WTC11 (cell line): ENCODE data around the gene MAP1B. TPM values are rescaled to one million over a fixed set of nuclear protein-coding genes. Genes with fewer than 3 reads are reported as not detected.

Experiments used
- ATAC-seq: fragments of 200-7000 bp; cut with Tn5 transposase; 2 replicates; pipeline ENCODE4 v1.10.0; 2021; ENCODE audit warnings: mild to moderate bottlenecking, moderate library complexity
- CTCF ChIA-PET: fragments of 300-600 bp; sonication (Branson Sonifier 250); formaldehyde crosslinking; loops from one replicate; lab custom pipeline; 2021; ENCODE audit warnings: antibody characterized with exemption; lab: Charles Lee
- POLR2A ChIA-PET: fragments of 350-600 bp; sonication (Branson Sonifier 250); formaldehyde crosslinking; loops from one replicate; lab custom pipeline; 2021; ENCODE audit warnings: antibody characterized with exemption; lab: Charles Lee
- DNase-seq: peaks from one replicate; pipeline ENCODE4 v3.0.0; 2021; ENCODE audit warnings: low spot score
- H3K27ac Mint-ChIP-seq: 2 replicates; pipeline ENCODE4 v1.8.0; 2021; ENCODE audit warnings: mixed read lengths
- H3K27me3 Mint-ChIP-seq: 2 replicates; pipeline ENCODE4 v1.8.0; 2021; ENCODE audit warnings: low read depth, mild to moderate bottlenecking, moderate library complexity, mixed read lengths
- H3K36me3 Mint-ChIP-seq: 2 replicates; pipeline ENCODE4 v1.8.0; 2021; ENCODE audit warnings: mixed read lengths
- H3K4me1 Mint-ChIP-seq: 2 replicates; pipeline ENCODE4 v1.8.0; 2022; ENCODE audit warnings: mixed read lengths
- H3K4me3 Mint-ChIP-seq: 2 replicates; pipeline ENCODE4 v1.8.0; 2021; ENCODE audit warnings: mild to moderate bottlenecking, moderate library complexity, mixed read lengths
- H3K9me3 Mint-ChIP-seq: 2 replicates; pipeline ENCODE4 v1.8.0; 2021; ENCODE audit warnings: mixed read lengths
- AR ChIP-seq: fragments of 250-450 bp; sonication (Bioruptor Pico); IDR thresholded peaks from 2 replicates; pipeline ENCODE4 v1.9.0; 2021; ENCODE audit warnings: mild to moderate bottlenecking
- CTCF ChIP-seq: fragments of 200-600 bp; IDR thresholded peaks from 2 replicates; pipeline ENCODE4 v1.8.0; 2022; ENCODE audit warnings: antibody characterized with exemption
- ELF4 ChIP-seq: sonication (generic); formaldehyde crosslinking; IDR thresholded peaks from 2 replicates; pipeline ENCODE4 v1.8.1; 2022; ENCODE audit warnings: low read depth, mild to moderate bottlenecking, moderate library complexity, missing genetic modification reagents
- MLX ChIP-seq: sonication (generic); formaldehyde crosslinking; IDR thresholded peaks from 2 replicates; pipeline ENCODE4 v1.8.1; 2023; ENCODE audit warnings: mild to moderate bottlenecking, missing genetic modification reagents, moderate library complexity
- NFE2L1 ChIP-seq: sonication (generic); formaldehyde crosslinking; IDR thresholded peaks from 2 replicates; pipeline ENCODE4 v1.8.1; 2023; ENCODE audit warnings: missing genetic modification reagents
- NR2C2 ChIP-seq: sonication (generic); formaldehyde crosslinking; IDR thresholded peaks from 2 replicates; pipeline ENCODE4 v1.8.0; 2022; ENCODE audit warnings: mild to moderate bottlenecking, missing genetic modification reagents
- RORB ChIP-seq: fragments of 250-450 bp; sonication (Bioruptor Pico); IDR thresholded peaks from 2 replicates; pipeline ENCODE4 v1.9.0; 2021; ENCODE audit warnings: mild to moderate bottlenecking
- STAT6 ChIP-seq: sonication (generic); formaldehyde crosslinking; conservative IDR thresholded peaks from 2 replicates; pipeline ENCODE4 v1.8.1; 2023; ENCODE audit warnings: mild to moderate bottlenecking, low read depth, missing genetic modification reagents, moderate library complexity
- TCF7 ChIP-seq: sonication (generic); formaldehyde crosslinking; IDR thresholded peaks from 2 replicates; pipeline ENCODE4 v1.8.0; 2022; ENCODE audit warnings: mild to moderate bottlenecking, low read depth, missing genetic modification reagents, moderate library complexity
- TEAD4 ChIP-seq: sonication (generic); formaldehyde crosslinking; IDR thresholded peaks from 2 replicates; pipeline ENCODE4 v1.8.0; 2022; ENCODE audit warnings: mild to moderate bottlenecking, missing genetic modification reagents
- ZNF281 ChIP-seq: sonication (generic); formaldehyde crosslinking; IDR thresholded peaks from 2 replicates; pipeline ENCODE4 v1.8.0; 2023; ENCODE audit warnings: mild to moderate bottlenecking, missing genetic modification reagents
- total RNA-seq: library from RNA; stranded (reverse); gene quantifications from 3 replicates; pipeline ENCODE4 v1.2.3, GENCODE V29; 2021

Gene MAP1B
- total RNA-seq, 1 experiment from 2014 or later = 95.0 TPM

GRCh38 chr5:72185496-72186329, 78.4 kb downstream of the MAP1B start (continued):
- no peak for TF ChIP-seq STAT6 (CRISPR knock-in tag)

- DNase-seq (no peak), ATAC-seq (no peak)
- H3K4me3 Mint-ChIP-seq = no peak overlapping the region
- CTCF ChIA-PET = interaction anchor here (1.1 kb wide), 1 partner anchor 19 kb away, joined by 3 read pairs; no protein-coding TSS in a partner anchor
- H3K27me3 Mint-ChIP-seq = no peaks in the 10 kb centered on the region
- no peak for TF ChIP-seq ELF4
- POLR2A ChIA-PET = no interaction called here
- H3K4me1 Mint-ChIP-seq = peaks cover 17% of the 10 kb centered on the region
- H3K36me3 Mint-ChIP-seq = peaks cover 24% of the 10 kb centered on the region
- no peak overlapping the region for H3K27ac Mint-ChIP-seq
- H3K9me3 Mint-ChIP-seq = no peaks in the 10 kb centered on the region
Measured at GRCh38 chr5:72187388-72188075, 80.3 kb downstream of the MAP1B start.

- Mint-ChIP-seq H3K36me3 (peaks cover 24% of the 10 kb centered on the region), H3K4me1 (peaks cover 11% of the 10 kb centered on the region), H3K9me3 (no peaks in the 10 kb centered on the region), H3K4me3 (no peak overlapping the region), H3K27ac (no peak overlapping the region), H3K27me3 (no peaks in the 10 kb centered on the region)
- ChIA-PET POLR2A (no interaction called here), CTCF (interaction anchor here (1.1 kb wide), 2 partner anchors 20 to 120 kb away, joined by 3 read pairs; no protein-coding TSS in a partner anchor)
- TF ChIP-seq RORB (CRISPR knock-in tag) (no peak), AR (CRISPR knock-in tag) (no peak)
- no peak for ATAC-seq
- DNase-seq = no peak
Measured at GRCh38 chr5:72188166-72188565, 80.9 kb downstream of the MAP1B start.

GRCh38 chr5:72189146-72189545, 81.9 kb downstream of the MAP1B start:
- ChIA-PET POLR2A (no interaction called here), CTCF (interaction anchor here (1.1 kb wide), 1 partner anchor 119 kb away, joined by 3 read pairs; no protein-coding TSS in a partner anchor)
- peaks cover 3% of the 10 kb centered on the region; the same call in 1 of the 2 replicates for H3K4me1 Mint-ChIP-seq
- no peaks in the 10 kb centered on the region for H3K27me3 Mint-ChIP-seq
- DNase-seq = no peak
- no peaks in the 10 kb centered on the region for H3K9me3 Mint-ChIP-seq
- H3K27ac Mint-ChIP-seq = no peak overlapping the region
- peaks cover 33% of the 10 kb centered on the region for H3K36me3 Mint-ChIP-seq
- no peak overlapping the region for H3K4me3 Mint-ChIP-seq
- TF ChIP-seq MLX (CRISPR knock-in tag) = no peak
- no peak for TF ChIP-seq TCF7 (CRISPR knock-in tag)
- TF ChIP-seq NFE2L1 (CRISPR knock-in tag) = no peak
- TF ChIP-seq CTCF = no peak
- no peak for TF ChIP-seq TEAD4 (CRISPR knock-in tag)
- no peak for TF ChIP-seq ZNF281 (CRISPR knock-in tag)
- no peak for TF ChIP-seq NR2C2
- ATAC-seq = no peak
